Stimulated activated naive CD4-positive, alpha-beta T cell (primary cell): ENCODE data around the gene ANTXRL.
"Not testable (repeated sequence)": the region's sequence is repeated elsewhere in the genome, so short reads cannot be mapped to it uniquely, and the experiment has no call there.

Source experiments
- DNase-seq, 6 experiments: peaks; one replicate each; lab custom pipeline; 2025; lab: John Stamatoyannopoulos, UW

Gene ANTXRL

GRCh38 chr10:46286991-46287693, at the start of gene ANTXRL:
Gene ANTXRL, plus strand, starts transcription at chr10:46286997. Its CDS starts 266 bp downstream, at chr10:46287263.
- DNase-seq, result no peak

- no peak for DNase-seq
Observed at GRCh38 chr10:46237815-46238510, 48.8 kb upstream of the ANTXRL start.

- no peak for DNase-seq
Observed at GRCh38 chr10:46239247-46239646, 47.5 kb upstream of the ANTXRL start.

DNA sequence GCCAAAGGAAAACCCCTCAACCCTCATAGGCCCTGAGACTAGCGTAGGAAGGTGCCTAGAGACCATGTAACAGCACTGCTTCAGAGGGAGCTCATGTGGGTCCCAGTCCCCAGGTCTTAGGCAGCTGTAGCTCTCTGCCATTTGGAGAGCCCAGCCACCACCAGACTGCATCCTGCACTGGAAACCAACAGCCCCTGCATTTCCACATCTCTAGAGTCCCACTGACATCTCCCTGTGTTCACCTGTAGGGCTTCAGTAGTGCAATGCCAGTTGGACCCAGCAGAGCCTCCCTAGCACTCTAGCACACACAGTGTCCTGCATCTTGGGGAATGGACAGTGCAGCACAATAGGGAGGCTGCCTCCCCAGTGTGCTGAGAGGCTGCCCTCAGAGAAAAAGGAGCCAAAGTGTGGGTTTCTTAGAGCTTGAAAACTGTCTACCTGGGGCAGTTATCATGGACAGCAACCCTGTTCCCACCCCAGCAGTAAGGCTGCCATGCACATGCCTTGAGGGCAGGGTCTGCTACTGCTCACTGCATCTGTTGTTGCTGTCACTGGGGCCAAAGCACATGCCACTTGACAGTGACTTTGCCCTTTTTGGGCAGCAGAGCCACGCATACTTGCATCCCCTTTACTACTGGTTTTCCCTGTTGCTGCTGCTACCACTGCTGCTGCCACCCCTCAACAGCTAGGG, 46.7 kb upstream of the ANTXRL start:
- no peak for DNase-seq

DNA sequence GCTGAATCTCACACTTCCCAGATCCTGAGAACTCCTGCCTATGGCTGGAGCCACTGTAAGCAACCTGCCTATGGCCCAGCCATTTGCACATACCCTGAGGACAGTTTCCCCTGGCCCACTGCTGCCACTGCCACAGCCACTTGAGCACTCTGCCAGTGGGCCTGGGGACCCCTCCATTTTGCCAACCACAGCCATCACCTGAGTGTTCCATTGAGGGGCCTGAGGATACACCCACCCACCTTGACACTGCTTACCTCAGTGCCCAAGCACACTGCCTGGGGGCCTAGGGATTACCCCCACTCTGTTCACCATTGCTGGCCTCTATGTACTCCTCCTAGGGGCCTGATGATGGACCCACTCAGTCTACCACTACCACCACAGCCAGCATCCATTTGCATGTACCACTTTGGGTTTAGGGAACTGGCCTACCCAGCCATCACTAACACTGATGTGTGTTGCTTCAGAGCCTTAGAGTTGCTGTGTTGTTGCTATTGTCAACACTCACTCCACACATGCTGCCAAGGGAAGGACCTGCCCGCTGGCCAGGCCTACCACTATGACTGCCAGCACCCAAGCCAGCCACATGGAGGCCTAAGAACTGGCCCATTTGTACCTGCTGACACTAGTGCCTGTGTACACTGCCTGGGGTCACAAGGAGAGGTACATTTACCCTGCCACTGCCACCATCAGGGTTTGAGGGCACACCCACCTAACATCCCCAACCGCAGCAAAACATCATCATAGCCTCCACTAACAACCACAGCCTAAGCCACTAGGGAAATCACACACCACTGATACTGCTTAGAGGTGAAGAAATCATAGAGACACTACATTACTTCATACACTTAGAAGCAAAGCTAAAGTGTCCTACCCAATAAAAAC, 45.9 kb upstream of the ANTXRL start:
- no peak for DNase-seq

- DNase-seq, result no peak
Observed at GRCh38 chr10:46245381-46245900, 41.4 kb upstream of the ANTXRL start.

GRCh38 chr10:46246400-46247180, 40.2 kb upstream of the ANTXRL start:
- not testable (repeated sequence) for DNase-seq

- DNase-seq, result no peak
Observed at GRCh38 chr10:46247181-46247475, 39.7 kb upstream of the ANTXRL start.

- no peak for DNase-seq
Observed at GRCh38 chr10:46247808-46248569, 38.8 kb upstream of the ANTXRL start.

DNA sequence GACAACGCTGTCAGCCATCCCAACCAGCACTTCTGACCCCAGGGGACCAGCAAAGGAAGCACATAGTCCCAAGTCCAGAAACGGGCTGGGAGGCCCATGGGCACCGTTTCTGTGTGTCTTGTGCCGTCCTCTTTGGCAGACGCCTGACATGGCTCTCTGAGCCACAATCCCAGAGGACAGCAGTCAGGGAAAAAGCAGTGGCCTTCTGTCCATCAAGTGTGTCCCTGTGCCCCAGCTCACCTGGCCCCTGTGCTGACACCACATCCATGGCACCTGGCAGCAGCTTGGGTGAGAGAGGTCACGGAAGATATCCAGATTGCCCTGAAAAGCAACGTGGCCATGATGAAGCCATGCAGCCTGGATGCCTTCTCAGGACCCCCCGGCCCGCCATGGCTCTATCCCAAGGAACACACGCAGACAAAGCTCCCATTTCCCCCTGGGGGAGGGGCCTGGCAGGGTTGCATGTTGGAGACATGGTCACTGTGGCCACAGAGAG, 38.1 kb upstream of the ANTXRL start:
- DNase-seq, result no peak

- DNase-seq, result not testable (repeated sequence)
Observed at GRCh38 chr10:46249617-46250344, 37.0 kb upstream of the ANTXRL start.

GRCh38 chr10:46250481-46250880, 36.3 kb upstream of the ANTXRL start:
- no peak for DNase-seq

- DNase-seq, result no peak
Observed at GRCh38 chr10:46250898-46251856, 35.6 kb upstream of the ANTXRL start.

DNA sequence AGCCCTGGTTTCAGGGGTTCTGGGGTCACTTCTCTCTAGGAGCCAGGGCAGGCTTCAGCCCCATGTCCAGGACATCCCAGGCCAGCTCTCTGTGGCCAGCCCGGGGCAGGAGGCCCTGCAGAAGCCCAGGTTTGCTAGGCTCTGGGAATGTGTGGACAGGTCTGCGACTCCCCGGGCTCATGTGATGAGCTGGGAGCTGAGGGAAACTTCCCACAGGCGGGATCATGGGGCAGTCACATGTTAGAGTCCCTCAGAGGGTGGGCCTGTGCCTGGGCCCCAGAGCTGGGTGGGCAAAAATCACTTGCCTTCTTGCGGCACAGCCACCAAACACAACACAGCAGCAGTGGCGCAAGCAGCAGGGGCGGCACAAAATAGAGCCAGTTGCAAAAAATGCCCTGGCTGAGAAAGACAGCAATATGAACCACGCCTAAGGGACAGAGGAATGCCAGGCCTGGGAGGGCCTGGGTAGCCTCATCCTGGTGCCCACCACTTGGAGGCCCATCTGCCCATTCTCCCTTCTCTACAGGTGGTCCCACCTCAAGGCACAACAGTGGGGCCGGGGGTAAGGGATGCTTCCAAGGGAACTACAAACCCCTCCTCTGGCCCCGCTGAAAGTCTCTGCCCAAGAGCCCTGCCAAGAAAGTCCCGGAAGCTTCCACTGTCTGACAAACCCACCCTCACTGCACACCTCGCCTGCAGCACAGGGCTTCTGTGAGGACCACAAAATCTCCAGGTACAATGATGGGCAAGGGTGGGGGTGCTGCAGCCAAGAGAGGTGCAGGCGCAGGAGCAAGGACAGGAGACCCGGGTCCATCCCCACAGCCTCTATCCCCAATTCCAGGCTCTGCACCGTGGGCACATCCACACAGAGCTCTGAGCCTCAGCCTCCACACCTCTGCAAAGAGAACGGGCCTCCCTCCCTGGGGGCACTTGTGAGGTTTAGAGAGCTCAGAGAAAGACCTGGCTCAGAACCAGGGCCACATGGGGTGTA, 34.6 kb upstream of the ANTXRL start:
- DNase-seq, result no peak

DNA sequence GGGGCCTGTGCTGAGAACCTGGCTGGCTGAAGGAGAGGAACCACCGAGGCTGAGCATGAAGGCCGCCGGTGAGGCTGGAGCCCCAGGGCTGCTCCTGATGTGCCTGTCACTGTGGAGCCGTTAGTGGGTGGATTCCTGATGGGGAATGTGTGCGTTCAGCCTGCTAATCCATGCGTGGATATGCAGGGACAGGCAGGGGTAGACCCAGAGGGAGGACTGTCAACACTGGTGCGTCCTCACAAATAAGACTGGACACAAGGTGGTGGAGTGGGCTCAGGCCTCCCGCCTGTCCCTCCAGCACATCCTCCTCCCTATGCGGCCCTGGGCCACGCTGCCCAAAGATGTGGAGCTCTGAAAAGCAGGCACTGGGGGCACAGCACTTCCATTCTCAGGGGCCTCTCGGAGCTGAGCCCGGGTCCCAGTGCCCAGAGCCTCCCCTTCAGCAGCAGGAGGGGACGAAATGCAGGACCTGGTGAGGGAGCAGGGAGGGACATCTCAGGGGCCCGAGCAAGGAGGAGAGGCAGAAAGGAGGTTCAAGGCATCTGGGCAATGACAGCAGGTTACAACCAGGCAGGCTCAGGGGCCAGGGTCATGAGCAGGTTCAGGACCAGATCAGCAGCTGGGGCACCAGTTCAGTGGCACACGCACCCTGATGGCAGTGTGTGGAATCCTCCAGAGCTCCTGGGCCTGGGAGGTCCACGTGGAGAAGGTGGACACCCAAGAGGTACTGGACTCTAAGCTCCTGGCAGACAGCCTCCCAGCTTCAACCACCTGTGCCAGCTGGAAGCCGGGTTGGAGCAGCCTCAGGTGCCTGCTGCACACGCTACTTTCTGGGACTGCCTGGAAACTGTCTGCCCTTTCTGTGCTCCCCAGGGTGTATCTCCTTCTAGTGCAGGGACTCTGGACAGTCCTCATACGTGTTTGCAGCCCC, 33.5 kb upstream of the ANTXRL start:
- no peak for DNase-seq

- no peak for DNase-seq
Observed at GRCh38 chr10:46254007-46254383, 32.8 kb upstream of the ANTXRL start.
